ENCODE results near the gene ANKRD6.
"Not testable (repeated sequence)": the region's sequence is repeated elsewhere in the genome, so short reads cannot be mapped to it uniquely, and the experiment has no call there.

Gene ANKRD6

GRCh38 chr6:89432875-89433251, at the start of gene ANKRD6:
Gene ANKRD6, plus strand, starts transcription at chr6:89433152. Its CDS starts 133,825 bp downstream, at chr6:89566977.
- peak; percentile 84 for DNase-seq

GRCh38 chr6:89385156-89385667, 47.7 kb upstream of the ANKRD6 start:
- DNase-seq = peak; percentile 34

GRCh38 chr6:89385846-89386245, 47.1 kb upstream of the ANKRD6 start:
- DNase-seq = no peak

- no peak for DNase-seq
These were observed 45.9 kb upstream of the ANKRD6 start for GRCh38 chr6:89386917-89387491.

GRCh38 chr6:89387516-89388201, 45.3 kb upstream of the ANKRD6 start:
- DNase-seq = no peak

- DNase-seq = no peak
These were observed 44.1 kb upstream of the ANKRD6 start for GRCh38 chr6:89388846-89389245.

GRCh38 chr6:89392823-89393222, 40.1 kb upstream of the ANKRD6 start:
- no peak for DNase-seq

- DNase-seq = no peak
These were observed 39.3 kb upstream of the ANKRD6 start for GRCh38 chr6:89393659-89394058.

GRCh38 chr6:89397884-89398283, 35.1 kb upstream of the ANKRD6 start:
- not testable (repeated sequence) for DNase-seq

GRCh38 chr6:89398762-89399525, 34.0 kb upstream of the ANKRD6 start:
- DNase-seq = no peak

- no peak for DNase-seq
These were observed 32.9 kb upstream of the ANKRD6 start for GRCh38 chr6:89400050-89400449.

- no peak for DNase-seq
These were observed 32.0 kb upstream of the ANKRD6 start for GRCh38 chr6:89400912-89401399.

GRCh38 chr6:89402776-89403175, 30.2 kb upstream of the ANKRD6 start:
- no peak for DNase-seq

- DNase-seq = no peak
These were observed 28.4 kb upstream of the ANKRD6 start for GRCh38 chr6:89404512-89404911.

- no peak for DNase-seq
These were observed 26.8 kb upstream of the ANKRD6 start for GRCh38 chr6:89406141-89406540.

- no peak for DNase-seq
These were observed 23.4 kb upstream of the ANKRD6 start for GRCh38 chr6:89409461-89410035.

GRCh38 chr6:89410231-89410761, 22.7 kb upstream of the ANKRD6 start:
- DNase-seq = peak; percentile 15

GRCh38 chr6:89410788-89411144, 22.2 kb upstream of the ANKRD6 start:
- DNase-seq = no peak

GRCh38 chr6:89411145-89412070, 21.5 kb upstream of the ANKRD6 start:
- no peak for DNase-seq

GRCh38 chr6:89412071-89413005, 20.6 kb upstream of the ANKRD6 start, which contains the start of gene RRAGD:
Gene RRAGD, minus strand, starts transcription at chr6:89412273. Its CDS starts 280 bp downstream, at chr6:89411993.
- peak; percentile 67 for DNase-seq

- DNase-seq = no peak
These were observed 19.9 kb upstream of the ANKRD6 start for GRCh38 chr6:89413006-89413400.
